ENCODE data around the gene PGC. TPM values are rescaled to one million over a fixed set of nuclear protein-coding genes. Genes with fewer than 3 reads are reported as not detected.

Gene PGC
- total and polyA plus RNA-seq, 9 of the 15 experiments (the other 6 are each of a cell fraction or from before 2014, with no cell fraction given), result 0.17 to 0.40 TPM; not detected in 7

GRCh38 chr6:41787219-41787917 lies 40.2 kb upstream of the PGC start, which contains the start of gene TOMM6 (continued):
- TF ChIP-seq MLLT1 (IDR thresholded peaks at IDR 0.05), result peak; percentile 33 to 44; a peak in 3 of 4 replicates
- TF ChIP-seq C11orf30 (IDR thresholded peaks at IDR 0.05; ENCODE audit: low read depth), result peak; percentile 99
- TF ChIP-seq PHB2 (IDR thresholded peaks at IDR 0.05; ENCODE audit: low read depth), result no peak
- TF ChIP-seq ZNF717 (CRISPR knock-in tag; IDR thresholded peaks at IDR 0.05), result no peak
- 0 out of 2 replicates have a peak, but pooled peaks have one; percentile 25 for TF ChIP-seq CHD2 (IDR thresholded peaks at IDR 0.05; ENCODE audit: low read depth, low read length)
- no peak for TF ChIP-seq BRF1 (IDR thresholded peaks at IDR 0.05; ENCODE audit: borderline replicate concordance, extremely low read depth, insufficient read length)
- no peak for TF ChIP-seq ZFPM2 (CRISPR knock-in tag; IDR thresholded peaks at IDR 0.05)
- 0 out of 4 replicates have a peak, but pooled peaks have one; percentile 38 to 50 for TF ChIP-seq ZMIZ1 (IDR thresholded peaks at IDR 0.05; ENCODE audit: low read depth in 2 of 2, low read length in 2 of 2)
- peak; percentile 50; the same call in 1 of the 2 replicates for TF ChIP-seq ESRRA (IDR thresholded peaks at IDR 0.05; ENCODE audit: borderline replicate concordance, low read depth)
- no peak for TF ChIP-seq FOXA3 (CRISPR knock-in tag; conservative IDR thresholded peaks at IDR 0.05 in 1 of 2, IDR thresholded peaks at IDR 0.05 in 1 of 2)
- no peak for TF ChIP-seq HMBOX1 (IDR thresholded peaks at IDR 0.05)
- TF ChIP-seq HEY1 (CRISPR knock-in tag; IDR thresholded peaks at IDR 0.05; ENCODE audit: borderline replicate concordance), result peak; percentile 71; the same call in 1 of the 2 replicates
- TF ChIP-seq ZBTB49 (CRISPR knock-in tag; IDR thresholded peaks at IDR 0.05; ENCODE audit: borderline replicate concordance), result no peak
- TF ChIP-seq ZZZ3 (IDR thresholded peaks at IDR 0.05), result peak; percentile 86
- no peak for TF ChIP-seq KLF10 (CRISPR knock-in tag; IDR thresholded peaks at IDR 0.05)
- peak; percentile 21; the same call in 1 of the 2 replicates for TF ChIP-seq SMARCC2 (IDR thresholded peaks at IDR 0.05; ENCODE audit: low read depth)
- TF ChIP-seq ELK1 (CRISPR knock-in tag; IDR thresholded peaks at IDR 0.05), result no peak
- TF ChIP-seq CREM (IDR thresholded peaks at IDR 0.05; ENCODE audit: low read depth), result peak; percentile 100
- no peak for TF ChIP-seq TAL1 (IDR thresholded peaks at IDR 0.05)
